HEK293 (cell line): ENCODE measurements around the gene PHF21A.
A peak's percentile ranks its signal among the peaks of the same experiment; 100 is the strongest.

ENCODE experiments used
- GLI4 ChIP-seq: fragments of 450-650 bp; formaldehyde crosslinking; IDR thresholded peaks from 2 replicates; pipeline ENCODE4 v1.5.1; 2016; ENCODE audit warnings: missing biosample characterization, missing genetic modification characterization
- KLF17 ChIP-seq: fragments of 450-650 bp; formaldehyde crosslinking; IDR thresholded peaks from 2 replicates; pipeline ENCODE4 v1.5.1; 2016; ENCODE audit warnings: missing biosample characterization, missing genetic modification characterization
- SETDB1 ChIP-seq: IDR thresholded peaks from one replicate; pipeline ENCODE4 v1.6.1; 2017; ENCODE audit warnings: mild to moderate bottlenecking, low read length, moderate library complexity, mixed read lengths; ENCODE audit not compliant: insufficient read length
- WT1 ChIP-seq: fragments of 450-650 bp; formaldehyde crosslinking; IDR thresholded peaks from 2 replicates; pipeline ENCODE4 v1.5.1; 2016; ENCODE audit warnings: missing biosample characterization, missing genetic modification characterization
- ZBTB11 ChIP-seq: fragments of 450-650 bp; formaldehyde crosslinking; conservative IDR thresholded peaks from 2 replicates; pipeline ENCODE4 v1.5.1; 2016; ENCODE audit warnings: low read depth, missing biosample characterization, missing genetic modification characterization
- ZBTB49 ChIP-seq: fragments of 450-650 bp; formaldehyde crosslinking; IDR thresholded peaks from 2 replicates; pipeline ENCODE4 v1.5.1; 2016; ENCODE audit warnings: missing biosample characterization, missing genetic modification characterization, low read depth
- ZNF155 ChIP-seq: fragments of 450-650 bp; formaldehyde crosslinking; IDR thresholded peaks from 2 replicates; pipeline ENCODE4 v1.5.1; 2016; ENCODE audit warnings: missing biosample characterization, missing genetic modification characterization
- ZNF174 ChIP-seq: fragments of 450-650 bp; formaldehyde crosslinking; IDR thresholded peaks from 2 replicates; pipeline ENCODE4 v1.5.0; 2017; ENCODE audit warnings: missing biosample characterization, mild to moderate bottlenecking, missing genetic modification characterization
- ZNF266 ChIP-seq: fragments of 450-650 bp; formaldehyde crosslinking; IDR thresholded peaks from 2 replicates; pipeline ENCODE4 v1.5.1; 2016; ENCODE audit warnings: missing biosample characterization, missing genetic modification characterization, low read depth
- ZNF311 ChIP-seq: fragments of 450-650 bp; formaldehyde crosslinking; IDR thresholded peaks from 2 replicates; pipeline ENCODE4 v1.5.1; 2017; ENCODE audit warnings: missing biosample characterization, missing genetic modification characterization, borderline replicate concordance
- ZNF324 ChIP-seq: fragments of 450-650 bp; formaldehyde crosslinking; IDR thresholded peaks from 2 replicates; pipeline ENCODE4 v1.5.1; 2016; ENCODE audit warnings: missing biosample characterization, missing genetic modification characterization
- ZNF37A ChIP-seq: fragments of 450-650 bp; IDR thresholded peaks from 2 replicates; pipeline ENCODE4 v1.5.1; 2018; ENCODE audit warnings: missing biosample characterization, missing genetic modification characterization
- ZNF404 ChIP-seq: fragments of 450-650 bp; formaldehyde crosslinking; IDR thresholded peaks from 2 replicates; pipeline ENCODE4 v1.5.1; 2017; ENCODE audit warnings: missing biosample characterization, missing genetic modification characterization
- ZNF449 ChIP-seq: fragments of 450-650 bp; formaldehyde crosslinking; IDR thresholded peaks from 2 replicates; pipeline ENCODE4 v1.5.1; 2017; ENCODE audit warnings: missing biosample characterization, mild to moderate bottlenecking, missing genetic modification characterization, moderate library complexity
- ZNF555 ChIP-seq: fragments of 450-650 bp; formaldehyde crosslinking; conservative IDR thresholded peaks from 2 replicates; pipeline ENCODE4 v1.5.1; 2017; ENCODE audit warnings: missing biosample characterization, mild to moderate bottlenecking, missing genetic modification characterization, inconsistent platforms
- ZNF560 ChIP-seq: fragments of 450-650 bp; formaldehyde crosslinking; IDR thresholded peaks from 2 replicates; pipeline ENCODE4 v1.5.1; 2017; ENCODE audit warnings: missing biosample characterization, missing genetic modification characterization, borderline replicate concordance
- ZNF658 ChIP-seq: fragments of 450-650 bp; formaldehyde crosslinking; IDR thresholded peaks from 2 replicates; pipeline ENCODE4; 2016; ENCODE audit warnings: missing biosample characterization, missing genetic modification characterization
- ZNF776 ChIP-seq: fragments of 450-650 bp; formaldehyde crosslinking; IDR thresholded peaks from 2 replicates; pipeline ENCODE4 v1.5.0; 2017; ENCODE audit warnings: missing biosample characterization, missing genetic modification characterization, borderline replicate concordance
- ZSCAN5A ChIP-seq: fragments of 450-650 bp; formaldehyde crosslinking; IDR thresholded peaks from 2 replicates; pipeline ENCODE4 v1.5.1; 2016; ENCODE audit warnings: missing biosample characterization, missing genetic modification characterization
- TF ChIP-seq, protein P1 (sequence below): fragments of 450-650 bp; IDR thresholded peaks from 2 replicates; pipeline ENCODE4 v1.5.1; 2018; ENCODE audit warnings: missing biosample characterization, mild to moderate bottlenecking, missing genetic modification characterization
- TF ChIP-seq, protein P2 (sequence below): fragments of 450-650 bp; formaldehyde crosslinking; IDR thresholded peaks from 2 replicates; pipeline ENCODE4 v1.5.1; 2017; ENCODE audit warnings: missing biosample characterization, missing genetic modification characterization

The PHF21A gene

GRCh38 chr11:45917623-45918330 lies 203.5 kb downstream of the PHF21A start, which contains the start of gene PEX16 (continued):
- TF ChIP-seq, protein P1, sequence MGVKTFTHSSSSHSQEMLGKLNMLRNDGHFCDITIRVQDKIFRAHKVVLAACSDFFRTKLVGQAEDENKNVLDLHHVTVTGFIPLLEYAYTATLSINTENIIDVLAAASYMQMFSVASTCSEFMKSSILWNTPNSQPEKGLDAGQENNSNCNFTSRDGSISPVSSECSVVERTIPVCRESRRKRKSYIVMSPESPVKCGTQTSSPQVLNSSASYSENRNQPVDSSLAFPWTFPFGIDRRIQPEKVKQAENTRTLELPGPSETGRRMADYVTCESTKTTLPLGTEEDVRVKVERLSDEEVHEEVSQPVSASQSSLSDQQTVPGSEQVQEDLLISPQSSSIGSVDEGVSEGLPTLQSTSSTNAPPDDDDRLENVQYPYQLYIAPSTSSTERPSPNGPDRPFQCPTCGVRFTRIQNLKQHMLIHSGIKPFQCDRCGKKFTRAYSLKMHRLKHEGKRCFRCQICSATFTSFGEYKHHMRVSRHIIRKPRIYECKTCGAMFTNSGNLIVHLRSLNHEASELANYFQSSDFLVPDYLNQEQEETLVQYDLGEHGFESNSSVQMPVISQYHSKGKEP (tag by site-specific recombination) = no peak
- TF ChIP-seq ZNF560 (tag by site-specific recombination) (no peak), WT1 (tag by site-specific recombination) (no peak), ZNF449 (tag by site-specific recombination) (no peak), SETDB1 (no peak), ZNF266 (tag by site-specific recombination) (no peak), ZSCAN5A (tag by site-specific recombination) (no peak), ZNF174 (no peak), ZNF324 (tag by site-specific recombination) (no peak), GLI4 (tag by site-specific recombination) (no peak), ZNF404 (tag by site-specific recombination) (no peak), ZNF37A (tag by site-specific recombination) (no peak), ZNF776 (no peak), ZNF658 (tag by site-specific recombination) (no peak), ZNF555 (no peak), KLF17 (tag by site-specific recombination) (no peak), ZNF311 (tag by site-specific recombination) (no peak), ZNF155 (tag by site-specific recombination) (no peak), ZBTB49 (tag by site-specific recombination) (no peak), ZBTB11 (tag by site-specific recombination) (peak; percentile 92)
- TF ChIP-seq, protein P2, sequence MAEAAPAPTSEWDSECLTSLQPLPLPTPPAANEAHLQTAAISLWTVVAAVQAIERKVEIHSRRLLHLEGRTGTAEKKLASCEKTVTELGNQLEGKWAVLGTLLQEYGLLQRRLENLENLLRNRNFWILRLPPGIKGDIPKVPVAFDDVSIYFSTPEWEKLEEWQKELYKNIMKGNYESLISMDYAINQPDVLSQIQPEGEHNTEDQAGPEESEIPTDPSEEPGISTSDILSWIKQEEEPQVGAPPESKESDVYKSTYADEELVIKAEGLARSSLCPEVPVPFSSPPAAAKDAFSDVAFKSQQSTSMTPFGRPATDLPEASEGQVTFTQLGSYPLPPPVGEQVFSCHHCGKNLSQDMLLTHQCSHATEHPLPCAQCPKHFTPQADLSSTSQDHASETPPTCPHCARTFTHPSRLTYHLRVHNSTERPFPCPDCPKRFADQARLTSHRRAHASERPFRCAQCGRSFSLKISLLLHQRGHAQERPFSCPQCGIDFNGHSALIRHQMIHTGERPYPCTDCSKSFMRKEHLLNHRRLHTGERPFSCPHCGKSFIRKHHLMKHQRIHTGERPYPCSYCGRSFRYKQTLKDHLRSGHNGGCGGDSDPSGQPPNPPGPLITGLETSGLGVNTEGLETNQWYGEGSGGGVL (tag by site-specific recombination) = no peak
